HL-60 (cell line): ENCODE data around the gene CHST3.

ENCODE experiments used
- DNase-seq, 2 experiments: peaks; one replicate each; pipeline ENCODE4 v3.0.0-alpha.2; 2010 to 2020; ENCODE audit warnings: low read depth in 1 of 2, low spot score in 1 of 2
- H3K27ac ChIP-seq: fragments of 250-450 bp; sonication (Bioruptor Pico); replicated peaks from 2 replicates; pipeline ENCODE4 v1.5.1; 2020; ENCODE audit warnings: mild to moderate bottlenecking, moderate library complexity
- H3K27me3 ChIP-seq: fragments of 250-450 bp; sonication (Bioruptor Pico); 2 replicates; pipeline ENCODE4 v1.5.1; 2021; ENCODE audit warnings: mild to moderate bottlenecking, moderate library complexity; ENCODE audit not compliant: insufficient read depth, poor library complexity, severe bottlenecking
- H3K4me3 ChIP-seq: replicated peaks from 2 replicates; pipeline ENCODE4 v1.5.1; 2011; ENCODE audit warnings: mild to moderate bottlenecking, control low read depth, low read length; ENCODE audit not compliant: insufficient read depth
- CTCF ChIP-seq: IDR thresholded peaks from one replicate; pipeline ENCODE4 v1.5.1; 2011; ENCODE audit warnings: low read length, control low read depth, inconsistent platforms; ENCODE audit not compliant: insufficient read depth
- GABPA ChIP-seq: IDR thresholded peaks from 2 replicates; pipeline ENCODE4 v1.6.1; 2012; ENCODE audit warnings: low read depth
- POLR2AphosphoS5 ChIP-seq: IDR thresholded peaks from 2 replicates; pipeline ENCODE4 v1.6.1; 2012; ENCODE audit warnings: low read depth
- SPI1 ChIP-seq: IDR thresholded peaks from 2 replicates; pipeline ENCODE4 v1.6.1; 2012; ENCODE audit warnings: low read depth, mild to moderate bottlenecking, borderline replicate concordance
- TF ChIP-seq, protein P1 (sequence below): IDR thresholded peaks from 2 replicates; pipeline ENCODE4 v1.6.1; 2012; ENCODE audit warnings: low read depth; ENCODE audit not compliant: insufficient replicate concordance

Gene CHST3

GRCh38 chr10:72053690-72054089, 89.5 kb downstream of the CHST3 start:
- Histone ChIP-seq H3K27ac (no peak overlapping the region), H3K4me3 (no peak overlapping the region), H3K27me3 (no peaks in the 10 kb centered on the region)
- DNase-seq = no peak
- TF ChIP-seq GABPA (no peak), POLR2AphosphoS5 (no peak), CTCF (no peak), SPI1 (no peak)
- TF ChIP-seq, protein P1, sequence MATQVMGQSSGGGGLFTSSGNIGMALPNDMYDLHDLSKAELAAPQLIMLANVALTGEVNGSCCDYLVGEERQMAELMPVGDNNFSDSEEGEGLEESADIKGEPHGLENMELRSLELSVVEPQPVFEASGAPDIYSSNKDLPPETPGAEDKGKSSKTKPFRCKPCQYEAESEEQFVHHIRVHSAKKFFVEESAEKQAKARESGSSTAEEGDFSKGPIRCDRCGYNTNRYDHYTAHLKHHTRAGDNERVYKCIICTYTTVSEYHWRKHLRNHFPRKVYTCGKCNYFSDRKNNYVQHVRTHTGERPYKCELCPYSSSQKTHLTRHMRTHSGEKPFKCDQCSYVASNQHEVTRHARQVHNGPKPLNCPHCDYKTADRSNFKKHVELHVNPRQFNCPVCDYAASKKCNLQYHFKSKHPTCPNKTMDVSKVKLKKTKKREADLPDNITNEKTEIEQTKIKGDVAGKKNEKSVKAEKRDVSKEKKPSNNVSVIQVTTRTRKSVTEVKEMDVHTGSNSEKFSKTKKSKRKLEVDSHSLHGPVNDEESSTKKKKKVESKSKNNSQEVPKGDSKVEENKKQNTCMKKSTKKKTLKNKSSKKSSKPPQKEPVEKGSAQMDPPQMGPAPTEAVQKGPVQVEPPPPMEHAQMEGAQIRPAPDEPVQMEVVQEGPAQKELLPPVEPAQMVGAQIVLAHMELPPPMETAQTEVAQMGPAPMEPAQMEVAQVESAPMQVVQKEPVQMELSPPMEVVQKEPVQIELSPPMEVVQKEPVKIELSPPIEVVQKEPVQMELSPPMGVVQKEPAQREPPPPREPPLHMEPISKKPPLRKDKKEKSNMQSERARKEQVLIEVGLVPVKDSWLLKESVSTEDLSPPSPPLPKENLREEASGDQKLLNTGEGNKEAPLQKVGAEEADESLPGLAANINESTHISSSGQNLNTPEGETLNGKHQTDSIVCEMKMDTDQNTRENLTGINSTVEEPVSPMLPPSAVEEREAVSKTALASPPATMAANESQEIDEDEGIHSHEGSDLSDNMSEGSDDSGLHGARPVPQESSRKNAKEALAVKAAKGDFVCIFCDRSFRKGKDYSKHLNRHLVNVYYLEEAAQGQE = no peak

GRCh38 chr10:72056113-72056512, 91.9 kb downstream of the CHST3 start:
- Histone ChIP-seq H3K27me3 (no peaks in the 10 kb centered on the region), H3K27ac (no peak overlapping the region), H3K4me3 (no peak overlapping the region)
- DNase-seq = no peak
- TF ChIP-seq CTCF (no peak), POLR2AphosphoS5 (no peak), GABPA (no peak), SPI1 (no peak)
- TF ChIP-seq, protein P1 = no peak

- TF ChIP-seq, protein P1 = no peak
- TF ChIP-seq SPI1 = no peak
- TF ChIP-seq GABPA = no peak
- no peak for TF ChIP-seq CTCF
- no peak for TF ChIP-seq POLR2AphosphoS5
- no peak overlapping the region for H3K4me3 ChIP-seq
- no peak for DNase-seq
- no peak overlapping the region for H3K27ac ChIP-seq
- H3K27me3 ChIP-seq = no peaks in the 10 kb centered on the region
Observed at GRCh38 chr10:72056932-72057751, 92.9 kb downstream of the CHST3 start.
